HG02571 (cell line): ENCODE data around the gene GPR132.
"Not testable (repeated sequence)": the region's sequence is repeated elsewhere in the genome, so short reads cannot be mapped to it uniquely, and the experiment has no call there.

Source experiments
- ATAC-seq: cut with Tn5 transposase; IDR thresholded peaks from one replicate; pipeline ENCODE4 v1.9.1; 2021; ENCODE audit warnings: mild to moderate bottlenecking, moderate library complexity; ENCODE audit not compliant: unreplicated experiment

GPR132 gene

GRCh38 chr14:105065280-105066228 is at the start of gene GPR132:
Gene GPR132, minus strand, starts transcription at chr14:105065430. Its CDS starts 10,010 bp downstream, at chr14:105055420.
- peak; percentile 33 for ATAC-seq

GRCh38 chr14:105109243-105109642 is 44.0 kb upstream of the GPR132 start:
- ATAC-seq, result not testable (repeated sequence)

- no peak for ATAC-seq
Measured at GRCh38 chr14:105108516-105108864, 43.3 kb upstream of the GPR132 start.

GRCh38 chr14:105107781-105108515 is 42.7 kb upstream of the GPR132 start:
- no peak for ATAC-seq

- no peak for ATAC-seq
Measured at GRCh38 chr14:105107351-105107750, 42.1 kb upstream of the GPR132 start.

GRCh38 chr14:105105158-105105557 is 39.9 kb upstream of the GPR132 start:
- ATAC-seq, result no peak

GRCh38 chr14:105102893-105103292 is 37.7 kb upstream of the GPR132 start:
- no peak for ATAC-seq

GRCh38 chr14:105102361-105102870 is 37.2 kb upstream of the GPR132 start:
- ATAC-seq, result no peak

GRCh38 chr14:105100910-105101309 is 35.7 kb upstream of the GPR132 start:
- ATAC-seq, result no peak

GRCh38 chr14:105099778-105100177 is 34.5 kb upstream of the GPR132 start:
- no peak for ATAC-seq

GRCh38 chr14:105098316-105098715 is 33.1 kb upstream of the GPR132 start:
- no peak for ATAC-seq

- ATAC-seq, result no peak
Measured at GRCh38 chr14:105097794-105098127, 32.5 kb upstream of the GPR132 start.

- no peak for ATAC-seq
Measured at GRCh38 chr14:105096206-105096875, 31.1 kb upstream of the GPR132 start.

GRCh38 chr14:105095236-105095805 is 30.1 kb upstream of the GPR132 start:
- ATAC-seq, result no peak

- no peak for ATAC-seq
Measured at GRCh38 chr14:105094193-105094907, 29.1 kb upstream of the GPR132 start.

GRCh38 chr14:105093431-105094192 is 28.4 kb upstream of the GPR132 start:
- peak; percentile 47 for ATAC-seq

GRCh38 chr14:105093038-105093430 is 27.8 kb upstream of the GPR132 start:
- ATAC-seq, result no peak

- no peak for ATAC-seq
Measured at GRCh38 chr14:105092171-105093037, 27.2 kb upstream of the GPR132 start.
